SJSA1 (cell line): ENCODE data around the gene LUZP1. TPM values are rescaled to one million over a fixed set of nuclear protein-coding genes. Genes with fewer than 3 reads are reported as not detected.

ENCODE experiments used
- DNase-seq, 2 experiments: peaks; one replicate each; pipeline ENCODE4 v3.0.0-alpha.2; 2015 to 2020; ENCODE audit warnings: low spot score in 2 of 2, low read depth in 1 of 2
- H3K27ac ChIP-seq: fragments of 250-450 bp; sonication (Bioruptor Pico); 2 replicates; pipeline ENCODE4 v1.5.1; 2020; ENCODE audit warnings: mild to moderate bottlenecking, moderate library complexity
- H3K27me3 ChIP-seq: fragments of 250-450 bp; sonication (Bioruptor Pico); replicated peaks from 2 replicates; pipeline ENCODE4 v1.5.1; 2020; ENCODE audit warnings: mild to moderate bottlenecking, moderate library complexity
- H3K36me3 ChIP-seq: fragments of 250-450 bp; sonication (Bioruptor Pico); 2 replicates; pipeline ENCODE4 v1.5.1; 2020; ENCODE audit warnings: mild to moderate bottlenecking
- H3K4me1 ChIP-seq: fragments of 250-450 bp; sonication (Bioruptor Pico); replicated peaks from 2 replicates; pipeline ENCODE4 v1.6.1; 2021; ENCODE audit warnings: mild to moderate bottlenecking
- H3K4me3 ChIP-seq: fragments of 250-450 bp; sonication (Bioruptor Pico); 2 replicates; pipeline ENCODE4 v1.5.1; 2020; ENCODE audit warnings: mild to moderate bottlenecking
- H3K9me3 ChIP-seq: fragments of 250-450 bp; sonication (Bioruptor Pico); replicated peaks from 2 replicates; pipeline ENCODE4 v1.5.1; 2020; ENCODE audit warnings: mild to moderate bottlenecking
- total RNA-seq: library from RNA; depleted of rRNA; stranded (reverse); fragments of >200 nt; shearing (Covaris generic); gene quantifications from 2 replicates; pipeline ENCODE4 v1.2.3, GENCODE V29; 2014

Gene LUZP1
- total RNA-seq, 1 experiment from 2014 or later = 47.4 TPM

DNA sequence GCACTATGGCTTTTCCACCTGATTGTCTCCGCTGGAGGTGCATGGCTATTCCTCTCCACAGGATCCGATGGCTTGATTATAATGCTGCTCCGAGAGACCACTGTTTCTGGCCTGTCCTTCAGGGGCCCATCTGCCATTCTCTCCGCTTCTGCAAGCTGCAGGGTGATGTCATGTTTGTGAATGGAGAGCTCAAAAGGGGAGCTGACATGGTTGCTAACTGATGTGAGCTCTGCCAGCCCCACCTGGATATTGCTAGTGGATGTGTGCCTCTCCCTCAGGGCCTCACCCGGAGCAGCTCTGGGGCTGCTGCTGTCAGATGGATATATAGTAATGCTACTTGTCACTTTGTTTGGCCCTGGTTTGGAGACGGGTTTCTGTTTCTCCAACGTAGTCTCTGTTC is 77.1 kb downstream of the LUZP1 start:
- no peaks in the 10 kb centered on the region for H3K27me3 ChIP-seq
- H3K9me3 ChIP-seq = no peaks in the 10 kb centered on the region
- peaks cover 80% of the 10 kb centered on the region for H3K36me3 ChIP-seq
- H3K4me1 ChIP-seq = peaks cover 3% of the 10 kb centered on the region; the same call in 1 of the 2 replicates
- H3K27ac ChIP-seq = no peak overlapping the region
- H3K4me3 ChIP-seq = no peak overlapping the region
- no peak for DNase-seq

DNA sequence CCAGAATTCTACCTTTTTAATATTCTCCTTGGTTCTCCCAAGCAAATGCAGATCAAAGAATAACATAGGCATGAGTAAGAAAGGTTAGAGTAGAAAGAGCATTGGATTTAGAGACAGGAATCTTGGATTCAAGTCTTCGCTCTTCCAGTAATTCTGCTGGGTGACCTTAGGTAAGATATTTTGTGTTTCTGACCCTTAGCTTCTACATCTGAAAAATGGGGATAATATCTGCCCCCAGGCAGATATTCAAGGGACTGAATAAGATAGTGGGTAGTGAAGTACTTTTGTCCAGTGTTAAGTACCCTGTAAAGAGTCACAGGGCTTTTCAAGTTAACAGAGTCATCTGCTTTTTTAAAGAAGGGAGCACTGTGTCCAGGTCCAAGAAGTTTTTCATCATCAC is 78.6 kb downstream of the LUZP1 start:
- Histone ChIP-seq H3K36me3 (peaks cover 95% of the 10 kb centered on the region), H3K9me3 (no peaks in the 10 kb centered on the region), H3K4me1 (no peaks in the 10 kb centered on the region), H3K27me3 (no peaks in the 10 kb centered on the region), H3K27ac (no peak overlapping the region), H3K4me3 (no peak overlapping the region)
- no peak for DNase-seq

DNA sequence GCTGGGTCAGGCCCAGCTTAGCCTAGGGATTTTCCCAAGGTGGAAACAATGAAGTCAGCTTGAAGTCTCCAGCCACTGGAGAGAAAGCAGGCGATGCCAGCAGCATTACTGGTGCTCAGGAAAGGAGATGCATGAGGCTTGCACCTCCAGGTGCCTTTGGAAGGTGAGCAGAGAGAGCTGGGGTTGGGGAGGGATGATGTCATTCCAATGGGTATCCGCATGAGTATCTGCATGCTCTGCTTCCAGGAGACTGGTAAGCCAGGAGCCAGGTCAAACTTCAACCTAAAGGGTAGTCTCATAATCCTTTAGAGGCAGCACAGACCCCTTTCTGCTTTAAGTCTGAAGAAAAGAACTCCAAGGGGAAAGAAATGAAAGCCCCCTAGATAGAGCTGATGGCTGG is 80.6 kb downstream of the LUZP1 start:
- H3K27me3 ChIP-seq = no peaks in the 10 kb centered on the region
- DNase-seq = no peak
- no peaks in the 10 kb centered on the region for H3K9me3 ChIP-seq
- H3K36me3 ChIP-seq = peaks cover 99% of the 10 kb centered on the region
- no peaks in the 10 kb centered on the region for H3K4me1 ChIP-seq
- no peak overlapping the region for H3K27ac ChIP-seq
- no peak overlapping the region for H3K4me3 ChIP-seq

GRCh38 chr1:23085696-23086095 is 83.0 kb downstream of the LUZP1 start:
- Histone ChIP-seq H3K9me3 (no peaks in the 10 kb centered on the region), H3K4me3 (no peak overlapping the region), H3K4me1 (no peaks in the 10 kb centered on the region), H3K27me3 (no peaks in the 10 kb centered on the region), H3K36me3 (peaks cover 99% of the 10 kb centered on the region), H3K27ac (no peak overlapping the region)
- no peak for DNase-seq

DNA sequence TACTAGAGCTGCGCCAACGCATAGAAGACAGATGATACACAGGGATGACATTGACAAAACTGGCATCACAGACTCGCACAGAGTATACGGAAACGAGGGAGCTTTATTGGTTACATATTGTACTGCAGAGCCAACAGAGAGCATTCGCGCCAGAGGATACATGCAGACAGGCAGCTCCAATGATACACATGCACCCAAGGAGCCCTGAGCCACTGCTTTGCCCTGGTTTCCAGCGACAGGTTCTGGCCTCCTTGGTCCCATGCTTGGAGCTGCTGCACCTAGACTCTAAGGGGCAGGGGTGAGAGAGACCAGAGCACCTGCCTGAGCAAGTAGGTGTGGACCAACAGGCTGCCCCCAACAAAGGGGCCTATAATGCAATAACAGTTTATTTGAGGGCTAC is 83.8 kb downstream of the LUZP1 start:
- Histone ChIP-seq H3K4me3 (no peak overlapping the region), H3K36me3 (peaks cover 99% of the 10 kb centered on the region), H3K4me1 (no peaks in the 10 kb centered on the region), H3K27me3 (no peaks in the 10 kb centered on the region), H3K9me3 (no peaks in the 10 kb centered on the region), H3K27ac (no peak overlapping the region)
- no peak for DNase-seq

GRCh38 chr1:23083714-23084480 is 84.8 kb downstream of the LUZP1 start:
- no peaks in the 10 kb centered on the region for H3K9me3 ChIP-seq
- H3K27ac ChIP-seq = no peak overlapping the region
- H3K36me3 ChIP-seq = peaks cover 100% of the 10 kb centered on the region
- H3K4me1 ChIP-seq = no peaks in the 10 kb centered on the region
- DNase-seq = no peak
- H3K27me3 ChIP-seq = no peaks in the 10 kb centered on the region
- H3K4me3 ChIP-seq = no peak overlapping the region

DNA sequence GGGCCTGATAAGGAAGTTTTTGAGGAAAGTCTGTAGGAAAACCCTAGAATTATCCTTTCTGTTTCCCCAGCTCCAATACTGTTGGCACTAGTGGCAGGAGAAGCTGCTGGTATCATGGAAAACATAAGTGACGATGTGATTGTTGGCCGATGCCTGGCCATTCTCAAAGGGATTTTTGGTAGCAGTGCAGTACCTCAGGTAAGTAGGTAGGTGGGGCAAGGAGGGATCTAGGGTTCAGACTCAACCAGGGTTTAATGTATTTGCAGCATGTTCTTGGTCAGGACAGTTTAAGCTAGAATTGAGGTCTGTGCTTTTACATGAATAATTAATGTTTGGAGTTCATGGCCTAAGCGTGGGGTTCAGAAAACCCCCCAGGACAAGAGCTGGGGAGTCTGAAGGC is 87.3 kb downstream of the LUZP1 start:
- no peak for DNase-seq
- no peaks in the 10 kb centered on the region for H3K4me1 ChIP-seq
- no peaks in the 10 kb centered on the region for H3K9me3 ChIP-seq
- no peaks in the 10 kb centered on the region for H3K27me3 ChIP-seq
- peaks cover 96% of the 10 kb centered on the region for H3K36me3 ChIP-seq
- no peak overlapping the region for H3K4me3 ChIP-seq
- no peak overlapping the region for H3K27ac ChIP-seq

DNA sequence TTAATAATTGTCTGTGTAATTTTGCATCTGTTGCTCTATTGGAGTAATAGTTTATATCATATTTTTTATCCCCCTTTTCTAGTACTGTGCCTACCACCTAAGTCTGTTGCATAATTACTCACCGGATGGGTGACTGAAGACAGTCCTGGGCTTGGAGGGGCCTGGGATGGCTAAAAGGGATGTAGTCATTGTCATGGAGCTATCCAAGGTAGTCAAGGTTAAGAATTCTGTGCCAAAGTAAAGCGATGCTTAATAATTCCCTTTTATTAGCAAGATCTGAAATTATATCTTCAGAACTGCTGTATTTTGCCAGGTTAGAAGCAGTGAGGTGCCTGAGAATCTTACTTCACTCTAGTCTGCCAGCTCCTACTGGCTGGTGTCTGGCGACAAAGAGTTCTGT is 87.8 kb downstream of the LUZP1 start:
- H3K27me3 ChIP-seq = no peaks in the 10 kb centered on the region
- no peak overlapping the region for H3K27ac ChIP-seq
- peaks cover 94% of the 10 kb centered on the region for H3K36me3 ChIP-seq
- H3K4me3 ChIP-seq = no peak overlapping the region
- DNase-seq = no peak
- no peaks in the 10 kb centered on the region for H3K9me3 ChIP-seq
- no peaks in the 10 kb centered on the region for H3K4me1 ChIP-seq

GRCh38 chr1:23079025-23079424 is 89.6 kb downstream of the LUZP1 start:
- DNase-seq = no peak
- Histone ChIP-seq H3K4me1 (no peaks in the 10 kb centered on the region), H3K9me3 (no peaks in the 10 kb centered on the region), H3K4me3 (no peak overlapping the region), H3K27me3 (no peaks in the 10 kb centered on the region), H3K27ac (no peak overlapping the region), H3K36me3 (peaks cover 80% of the 10 kb centered on the region)

GRCh38 chr1:23074012-23074411 is 94.6 kb downstream of the LUZP1 start:
- no peak for DNase-seq
- Histone ChIP-seq H3K4me3 (no peak overlapping the region), H3K27me3 (no peaks in the 10 kb centered on the region), H3K27ac (no peak overlapping the region), H3K4me1 (no peaks in the 10 kb centered on the region), H3K36me3 (peaks cover 75% of the 10 kb centered on the region), H3K9me3 (no peaks in the 10 kb centered on the region)

DNA sequence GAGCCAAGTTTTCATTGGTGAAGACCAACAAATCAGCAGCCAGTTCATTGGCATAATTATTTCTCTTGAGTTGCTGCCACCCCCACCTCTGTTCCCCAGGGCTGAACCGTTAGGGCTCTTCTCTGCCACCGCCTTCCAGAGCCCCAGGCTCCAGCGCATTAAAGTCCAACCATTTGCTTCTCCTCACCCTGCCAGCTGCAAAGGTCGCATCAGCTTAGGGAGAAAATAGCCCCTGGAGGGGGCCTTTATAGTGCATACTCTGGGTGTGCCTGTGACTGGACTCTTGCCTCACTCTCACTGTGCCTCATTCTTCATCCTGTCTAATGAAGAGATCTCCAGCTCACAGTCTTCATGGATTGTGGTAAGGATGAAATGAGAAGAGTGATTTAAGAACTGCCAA is 99.0 kb downstream of the LUZP1 start:
- Histone ChIP-seq H3K4me1 (no peaks in the 10 kb centered on the region), H3K4me3 (no peak overlapping the region), H3K27ac (no peak overlapping the region), H3K9me3 (no peaks in the 10 kb centered on the region), H3K36me3 (peaks cover 87% of the 10 kb centered on the region), H3K27me3 (no peaks in the 10 kb centered on the region)
- no peak for DNase-seq

GRCh38 chr1:23069149-23069548 is 99.5 kb downstream of the LUZP1 start:
- Histone ChIP-seq H3K9me3 (no peaks in the 10 kb centered on the region), H3K27me3 (no peaks in the 10 kb centered on the region), H3K4me3 (no peak overlapping the region), H3K36me3 (peaks cover 92% of the 10 kb centered on the region), H3K4me1 (no peaks in the 10 kb centered on the region), H3K27ac (no peak overlapping the region)
- DNase-seq = no peak

DNA sequence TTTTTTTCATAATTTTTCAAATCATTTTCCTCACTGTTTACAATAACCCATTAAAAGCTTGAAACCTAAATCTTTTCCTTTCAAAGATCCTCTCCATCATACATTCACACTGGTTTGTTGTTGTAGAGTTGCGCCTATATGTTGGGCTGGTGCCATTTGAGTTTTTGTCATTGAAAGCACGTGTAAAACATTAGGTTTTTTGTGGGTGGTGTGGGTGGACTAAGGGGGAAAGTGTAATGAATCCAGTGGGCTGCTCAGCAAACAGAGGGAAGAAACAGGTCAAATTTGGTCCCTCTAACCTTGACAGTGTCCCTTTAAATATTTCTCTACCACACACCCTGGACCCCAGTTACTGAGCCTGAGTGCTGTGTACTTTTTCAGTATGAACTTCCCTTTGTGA is 102.6 kb downstream of the LUZP1 start:
- H3K36me3 ChIP-seq = peaks cover 92% of the 10 kb centered on the region
- H3K27me3 ChIP-seq = no peaks in the 10 kb centered on the region
- no peaks in the 10 kb centered on the region for H3K9me3 ChIP-seq
- H3K27ac ChIP-seq = no peak overlapping the region
- DNase-seq = no peak
- H3K4me3 ChIP-seq = no peak overlapping the region
- H3K4me1 ChIP-seq = no peaks in the 10 kb centered on the region

- Histone ChIP-seq H3K27me3 (no peaks in the 10 kb centered on the region), H3K4me3 (no peak overlapping the region), H3K36me3 (peaks cover 90% of the 10 kb centered on the region), H3K9me3 (no peaks in the 10 kb centered on the region), H3K27ac (no peak overlapping the region), H3K4me1 (no peaks in the 10 kb centered on the region)
- DNase-seq = no peak
Observed at GRCh38 chr1:23065385-23065784, 103.3 kb downstream of the LUZP1 start.

DNA sequence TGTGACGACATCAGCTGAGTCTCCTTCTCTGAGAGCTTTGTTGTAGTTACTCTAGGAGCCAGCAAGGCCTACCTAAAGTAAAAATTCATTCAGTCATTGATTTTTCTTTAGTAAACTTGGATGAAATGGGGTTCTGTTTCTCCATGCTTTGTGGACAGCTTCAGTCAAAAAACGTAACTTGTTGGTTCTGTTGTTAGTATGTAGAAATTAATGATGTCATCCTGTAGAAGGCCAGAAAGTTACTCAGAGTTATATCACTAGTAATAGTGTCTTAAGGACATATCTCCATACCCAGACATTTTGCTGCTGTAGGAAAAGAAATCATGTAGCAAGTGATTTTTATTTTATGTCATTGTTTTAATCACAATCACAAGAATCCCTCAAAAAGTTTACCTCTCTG is 106.4 kb downstream of the LUZP1 start:
- Histone ChIP-seq H3K9me3 (no peaks in the 10 kb centered on the region), H3K4me1 (no peaks in the 10 kb centered on the region), H3K27me3 (no peaks in the 10 kb centered on the region), H3K27ac (no peak overlapping the region), H3K4me3 (no peak overlapping the region), H3K36me3 (peaks cover 88% of the 10 kb centered on the region)
- no peak for DNase-seq
